Islet of Langerhans (tissue), 1 donor: ENCODE results near the gene LIMS1.

Experiments used
- FAIRE-seq: peaks from one replicate; lab custom pipeline; 2011; peaks lifted over from hg19 to GRCh38; lab: Jason Lieb, UNC

LIMS1 gene

GRCh38 chr2:108615480-108616090, 81.3 kb downstream of the LIMS1 start:
- no peak for FAIRE-seq

GRCh38 chr2:108616318-108616717, 82.0 kb downstream of the LIMS1 start:
- FAIRE-seq, result no peak

DNA sequence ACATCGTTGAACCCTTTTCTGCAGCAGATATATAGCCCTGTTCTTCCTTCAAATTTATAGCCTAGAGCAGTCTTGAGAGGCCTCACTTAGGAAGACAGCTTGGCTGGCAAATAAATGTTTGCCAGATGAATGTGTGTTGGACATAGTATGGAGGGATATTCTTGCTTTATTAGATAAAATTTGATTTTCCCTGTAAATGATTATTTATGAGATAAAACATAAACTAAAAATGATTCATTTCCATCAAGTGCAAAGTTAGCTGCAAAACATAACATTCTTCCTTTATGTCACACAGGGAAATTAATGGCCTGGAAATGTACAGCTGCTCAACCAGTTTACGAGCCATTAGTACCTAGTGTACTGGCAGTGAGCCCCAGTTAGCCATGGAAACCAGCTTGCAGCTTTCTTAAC, 82.5 kb downstream of the LIMS1 start:
- peak; percentile 85 for FAIRE-seq

- FAIRE-seq, result no peak
Measured at GRCh38 chr2:108617617-108618016, 83.3 kb downstream of the LIMS1 start.

- no peak for FAIRE-seq
Measured at GRCh38 chr2:108619925-108620620, 85.8 kb downstream of the LIMS1 start.

DNA sequence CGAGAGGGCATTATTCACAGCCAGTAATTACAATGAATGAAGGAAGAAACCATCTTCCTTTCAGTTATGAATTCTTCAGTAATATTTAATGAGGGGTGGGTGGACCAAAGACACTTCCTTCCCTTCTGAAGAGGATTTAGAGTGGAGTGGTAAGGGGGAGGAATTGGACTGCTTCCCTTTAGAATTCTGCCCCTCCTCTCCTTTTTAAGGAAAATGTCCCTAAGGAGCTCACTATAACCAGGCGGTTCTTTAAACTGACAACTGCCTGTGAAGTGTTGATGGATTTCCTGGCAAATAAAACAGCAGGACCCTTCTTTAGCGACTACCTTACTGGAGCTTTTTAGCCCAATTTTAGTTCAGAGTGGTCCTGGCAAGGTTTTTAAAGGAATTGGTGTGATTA, 86.4 kb downstream of the LIMS1 start:
- no peak for FAIRE-seq

DNA sequence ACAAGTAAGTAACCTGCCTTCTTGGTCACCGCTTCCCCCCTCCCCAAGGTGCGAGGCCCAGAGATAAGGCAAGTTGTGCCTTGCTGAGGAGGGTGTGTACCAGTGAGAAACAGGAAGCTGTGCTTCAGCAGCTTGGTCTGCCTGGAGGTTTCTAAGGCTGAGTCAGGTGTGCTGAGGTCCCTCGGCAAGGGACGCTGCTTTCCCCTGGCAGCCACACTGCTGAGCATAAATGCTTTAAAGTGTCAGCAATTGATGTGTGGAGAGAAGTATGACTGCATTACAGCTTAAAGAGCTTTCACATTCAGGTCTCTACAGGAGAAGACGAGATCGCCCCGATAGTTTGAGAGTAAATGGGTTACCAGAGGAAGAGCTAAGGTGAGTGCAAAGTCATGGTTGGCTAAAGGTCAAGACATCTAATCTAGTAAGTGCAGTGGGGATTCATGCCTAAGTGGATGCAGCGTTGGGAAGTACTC, 86.9 kb downstream of the LIMS1 start:
- no peak for FAIRE-seq

DNA sequence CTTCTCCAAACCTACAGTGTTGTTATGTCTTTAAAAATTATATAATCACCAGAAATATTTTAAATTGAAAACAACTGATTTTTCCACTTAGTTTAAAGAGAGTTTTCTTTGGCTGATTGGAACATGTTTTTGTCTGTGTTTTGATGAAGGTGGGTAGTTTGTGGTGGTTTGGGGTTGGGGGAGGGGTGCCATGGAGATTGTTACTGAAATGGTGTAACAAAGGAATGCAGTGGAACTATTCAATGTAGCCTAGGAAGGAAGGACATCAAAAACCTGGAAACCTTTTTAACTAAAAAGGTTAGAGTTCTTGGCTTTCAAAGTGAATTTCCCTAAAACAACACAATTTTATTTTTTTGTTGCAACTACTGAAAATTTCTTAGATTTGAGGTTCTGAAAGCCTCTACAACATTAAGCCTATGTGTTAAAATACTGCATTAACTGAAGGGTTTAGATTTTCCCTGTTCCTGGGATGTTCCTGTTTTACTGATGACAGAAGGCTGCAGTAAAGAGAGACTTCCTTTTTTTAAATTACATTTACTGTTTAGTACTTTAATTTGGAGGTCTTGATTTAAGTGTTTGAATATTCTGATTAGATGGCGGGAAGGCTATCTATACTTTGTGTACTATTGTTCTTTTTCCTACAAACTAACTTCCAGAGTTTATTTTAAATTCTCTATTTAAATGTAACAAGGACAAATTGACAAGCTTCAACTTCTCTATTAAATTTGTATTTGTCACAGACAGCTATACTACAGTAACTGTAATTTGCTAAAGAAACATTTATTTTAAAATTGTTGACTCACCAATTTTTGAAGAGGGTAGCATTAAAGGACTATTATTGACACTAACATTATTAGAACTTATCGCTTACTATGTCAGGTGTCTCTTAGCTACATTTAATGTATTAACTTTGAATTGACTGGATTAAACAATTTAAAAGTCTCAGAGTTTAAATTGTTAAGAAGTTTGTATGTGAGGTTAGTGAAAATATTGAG, 87.7 kb downstream of the LIMS1 start:
- peak; percentile 84 for FAIRE-seq

- FAIRE-seq, result no peak
Measured at GRCh38 chr2:108623616-108624015, 89.3 kb downstream of the LIMS1 start.

DNA sequence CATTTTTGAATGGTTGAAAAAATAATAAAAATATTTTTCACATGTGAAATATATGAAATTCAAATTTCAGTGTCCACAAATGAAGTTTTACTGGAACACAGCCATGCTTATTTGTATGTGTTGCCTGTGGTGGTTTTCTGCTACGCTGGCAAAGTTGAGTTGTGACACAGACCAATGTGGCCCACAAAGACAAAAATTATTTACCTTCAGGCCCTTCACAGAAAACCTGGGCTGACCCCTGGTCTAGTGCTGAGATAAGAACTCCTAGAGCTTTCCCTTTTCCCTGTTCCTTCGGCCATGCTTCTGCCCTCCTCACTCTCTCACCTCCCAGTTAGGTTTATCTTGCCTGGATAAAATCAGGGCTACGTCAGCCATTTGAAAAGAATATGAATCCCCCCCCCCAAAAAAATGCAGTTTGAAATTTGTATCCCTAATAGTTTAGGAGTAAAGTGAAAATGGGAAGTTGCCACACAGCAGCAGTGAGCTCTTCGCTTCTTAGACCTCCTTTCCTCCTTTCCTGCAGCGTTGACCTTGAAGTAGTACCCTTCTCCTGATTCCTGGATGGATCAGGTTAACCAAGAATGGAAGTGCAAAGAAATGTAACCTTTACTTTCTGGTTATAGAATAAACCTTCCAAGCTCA, 91.0 kb downstream of the LIMS1 start:
- no peak for FAIRE-seq

- FAIRE-seq, result no peak
Measured at GRCh38 chr2:108625828-108626195, 91.5 kb downstream of the LIMS1 start.

- FAIRE-seq, result no peak
Measured at GRCh38 chr2:108626995-108627394, 92.7 kb downstream of the LIMS1 start.

DNA sequence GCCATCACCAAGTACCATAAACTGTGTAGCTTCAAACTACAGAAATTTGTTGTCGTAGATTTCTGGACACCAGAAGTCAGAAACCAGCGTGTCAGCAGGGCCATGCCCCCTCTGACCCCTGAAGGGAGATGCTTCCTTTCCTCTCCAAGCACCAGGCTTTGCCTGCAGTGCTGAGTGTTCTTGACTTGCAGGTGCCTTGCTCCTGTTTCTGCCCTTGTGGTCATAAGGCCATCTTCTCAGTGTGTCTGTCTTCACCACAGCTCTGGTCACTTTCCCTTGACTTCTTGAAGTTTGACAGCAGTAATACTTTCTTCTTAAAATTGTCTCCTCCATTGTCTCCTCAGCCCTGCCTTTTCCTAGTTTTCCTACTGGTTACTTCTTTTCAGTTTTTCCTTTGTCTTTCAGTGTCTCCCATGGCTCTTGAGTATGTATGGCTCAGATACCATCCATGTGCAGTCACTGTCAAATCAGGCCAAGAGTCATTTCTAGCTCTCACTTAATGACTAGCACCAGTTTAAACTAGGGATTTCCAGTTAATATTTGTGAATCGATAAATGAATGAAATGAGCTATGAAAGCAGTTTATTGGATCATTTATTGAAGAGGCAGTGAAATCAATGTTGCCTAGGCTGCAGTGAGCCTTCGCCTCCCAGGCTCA, 93.8 kb downstream of the LIMS1 start:
- FAIRE-seq, result no peak

DNA sequence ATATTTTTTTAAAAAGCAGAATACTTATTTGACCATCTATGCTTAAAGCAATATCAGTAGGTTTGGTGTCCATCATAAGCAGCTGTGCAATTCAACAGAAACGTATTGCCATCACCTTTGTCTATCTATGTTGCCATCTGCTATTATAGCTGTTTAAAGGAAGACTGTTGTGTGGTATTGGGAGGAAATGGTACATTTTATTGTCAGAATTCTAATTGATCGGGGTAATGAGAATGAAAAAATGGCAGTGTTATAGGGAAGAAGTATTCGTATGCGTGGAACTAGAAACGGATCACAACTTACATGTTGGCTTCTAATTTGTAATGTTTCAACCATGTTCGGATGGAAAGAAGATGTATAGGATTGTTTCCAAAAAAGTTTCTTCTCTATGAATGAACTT, 94.7 kb downstream of the LIMS1 start:
- no peak for FAIRE-seq

DNA sequence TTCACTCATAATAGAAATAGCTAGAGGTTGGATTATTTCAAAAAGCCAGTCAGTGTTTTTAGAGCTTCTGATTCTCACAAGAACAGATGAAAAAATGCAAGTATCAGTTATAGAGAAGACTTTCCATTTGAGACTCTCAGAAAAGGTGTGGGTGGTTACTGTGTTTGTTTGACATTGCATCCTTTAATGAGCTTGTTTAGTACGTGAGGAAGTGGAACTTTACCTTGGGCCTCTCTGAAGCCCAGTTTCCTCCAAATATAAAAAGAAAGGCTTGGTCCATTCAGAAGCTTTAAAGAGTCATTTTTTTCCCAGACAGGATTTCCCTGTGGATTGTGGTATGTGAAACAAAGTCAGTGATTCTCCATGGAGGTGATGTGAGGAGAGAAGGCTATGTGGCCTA, 95.1 kb downstream of the LIMS1 start:
- no peak for FAIRE-seq

DNA sequence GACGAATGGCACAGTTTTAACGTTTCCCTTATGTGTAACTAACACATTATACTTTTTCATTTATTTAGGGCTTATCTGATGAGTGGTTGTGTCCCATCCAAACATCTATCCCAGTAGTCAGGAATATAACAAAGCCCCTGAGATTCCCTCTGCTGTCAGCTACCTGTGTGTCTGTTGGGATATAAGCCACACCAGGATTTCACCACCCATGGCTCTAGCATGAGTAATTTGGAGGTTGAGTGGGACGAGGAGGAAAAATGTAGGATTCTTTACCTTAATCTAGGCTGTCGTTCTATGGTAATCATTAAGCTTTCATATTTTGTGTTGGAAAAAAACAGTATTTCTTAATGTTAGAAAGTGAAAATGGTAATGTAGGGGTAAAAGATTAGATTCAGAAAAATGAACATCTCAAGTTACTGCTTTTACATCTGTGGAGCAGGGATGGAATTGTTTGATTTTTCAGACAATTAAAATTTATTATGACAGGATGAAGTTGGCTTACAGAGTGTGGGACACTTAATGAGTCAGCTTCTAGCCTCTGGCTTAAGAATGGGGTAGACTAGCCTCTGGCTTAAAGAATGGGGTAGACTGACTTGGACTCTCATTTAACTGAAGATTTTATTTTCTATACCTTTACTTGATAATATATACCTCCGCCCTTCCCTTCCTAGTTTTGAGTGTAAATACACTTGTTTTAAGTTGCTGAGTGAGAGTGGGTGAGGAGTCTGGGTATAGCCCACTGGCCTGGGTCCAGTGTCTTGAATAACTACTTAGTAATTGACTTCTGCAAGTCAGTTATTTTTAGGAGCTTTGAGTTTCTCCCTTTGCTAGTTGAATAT, 96.5 kb downstream of the LIMS1 start:
- FAIRE-seq, result no peak

DNA sequence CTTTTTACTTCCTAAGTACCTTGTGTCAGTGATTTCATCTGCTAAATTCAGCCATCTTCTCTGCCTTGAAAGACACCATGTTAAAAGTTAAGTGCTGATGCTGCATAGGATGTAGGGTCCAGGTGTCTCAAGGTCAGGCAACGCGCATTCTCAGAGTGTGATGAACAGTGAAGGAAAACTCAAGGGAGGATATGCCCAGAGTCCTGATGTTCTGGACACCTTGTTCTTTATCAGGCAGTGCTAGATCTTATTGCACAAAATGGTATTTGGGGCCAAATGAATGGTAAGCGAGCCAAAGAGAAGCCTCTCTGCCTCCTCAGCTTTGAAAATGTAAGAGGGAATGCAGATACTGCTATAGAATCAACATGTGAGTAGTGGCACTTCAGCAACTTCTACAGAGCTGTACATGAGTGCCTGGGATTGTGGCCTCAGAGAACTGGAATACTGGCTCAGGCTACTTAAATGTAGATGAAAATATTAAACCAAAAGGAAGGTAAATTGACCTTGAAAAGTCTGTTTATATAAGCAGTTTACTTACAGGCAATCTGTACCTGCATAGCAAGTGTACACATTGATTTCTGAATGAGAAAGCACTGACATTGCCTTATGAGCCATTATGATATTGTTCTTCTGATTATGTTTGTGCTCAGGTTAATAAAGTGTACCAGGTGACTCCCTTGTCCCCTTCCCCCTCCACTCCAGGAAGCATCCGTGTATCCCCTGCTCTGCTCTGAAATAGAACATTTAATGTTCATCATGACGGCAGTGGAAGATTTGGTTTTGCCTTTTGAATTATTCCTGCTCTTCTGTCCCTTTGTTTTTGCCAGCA, 98.3 kb downstream of the LIMS1 start:
- FAIRE-seq, result peak; percentile 76

GRCh38 chr2:108633409-108633808, 99.1 kb downstream of the LIMS1 start:
- no peak for FAIRE-seq

GRCh38 chr2:108634011-108634410, 99.7 kb downstream of the LIMS1 start:
- no peak for FAIRE-seq

DNA sequence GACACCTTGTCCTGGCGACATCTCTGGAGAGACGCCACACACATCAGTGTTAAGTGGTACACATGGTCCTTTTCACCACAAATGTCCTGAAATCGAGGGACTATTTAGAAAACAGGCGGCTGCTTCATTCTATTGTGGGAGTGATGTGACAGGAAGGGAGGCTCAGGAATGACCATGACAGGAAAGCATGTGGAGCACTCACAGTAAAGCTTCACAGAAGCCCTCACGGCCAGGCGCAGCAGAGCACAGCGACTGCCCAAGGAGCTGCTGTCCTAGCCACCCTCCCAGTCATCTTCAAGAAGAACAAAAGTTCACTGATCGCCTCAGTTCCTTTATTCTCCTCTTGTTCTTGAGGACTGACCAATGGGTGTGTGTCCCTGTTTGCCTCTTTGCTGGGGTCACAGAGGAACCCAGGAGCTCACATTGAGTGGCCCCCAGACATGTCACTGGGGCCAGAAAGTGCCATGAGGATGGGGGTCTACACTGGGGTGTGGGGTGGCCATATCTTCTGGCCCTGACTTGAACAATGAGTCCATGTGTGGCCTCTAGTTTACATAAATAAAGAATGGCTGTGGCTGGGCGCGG, 100.4 kb downstream of the LIMS1 start:
- no peak for FAIRE-seq
